B cell (primary cell): ENCODE results near the gene FHDC1.

Experiments used
- EZH2 ChIP-seq: IDR thresholded peaks from 2 replicates; pipeline ENCODE4 v1.6.1; 2012; ENCODE audit warnings: borderline replicate concordance, low read depth, mild to moderate bottlenecking, moderate library complexity, low read length; ENCODE audit not compliant: insufficient read depth, poor library complexity, severe bottlenecking
- TF ChIP-seq, protein P1 (sequence below): fragments of 200-600 bp; IDR thresholded peaks from one replicate; pipeline ENCODE4 v1.8.0; 2022; ENCODE audit warnings: antibody characterized with exemption, mild to moderate bottlenecking

DNA sequence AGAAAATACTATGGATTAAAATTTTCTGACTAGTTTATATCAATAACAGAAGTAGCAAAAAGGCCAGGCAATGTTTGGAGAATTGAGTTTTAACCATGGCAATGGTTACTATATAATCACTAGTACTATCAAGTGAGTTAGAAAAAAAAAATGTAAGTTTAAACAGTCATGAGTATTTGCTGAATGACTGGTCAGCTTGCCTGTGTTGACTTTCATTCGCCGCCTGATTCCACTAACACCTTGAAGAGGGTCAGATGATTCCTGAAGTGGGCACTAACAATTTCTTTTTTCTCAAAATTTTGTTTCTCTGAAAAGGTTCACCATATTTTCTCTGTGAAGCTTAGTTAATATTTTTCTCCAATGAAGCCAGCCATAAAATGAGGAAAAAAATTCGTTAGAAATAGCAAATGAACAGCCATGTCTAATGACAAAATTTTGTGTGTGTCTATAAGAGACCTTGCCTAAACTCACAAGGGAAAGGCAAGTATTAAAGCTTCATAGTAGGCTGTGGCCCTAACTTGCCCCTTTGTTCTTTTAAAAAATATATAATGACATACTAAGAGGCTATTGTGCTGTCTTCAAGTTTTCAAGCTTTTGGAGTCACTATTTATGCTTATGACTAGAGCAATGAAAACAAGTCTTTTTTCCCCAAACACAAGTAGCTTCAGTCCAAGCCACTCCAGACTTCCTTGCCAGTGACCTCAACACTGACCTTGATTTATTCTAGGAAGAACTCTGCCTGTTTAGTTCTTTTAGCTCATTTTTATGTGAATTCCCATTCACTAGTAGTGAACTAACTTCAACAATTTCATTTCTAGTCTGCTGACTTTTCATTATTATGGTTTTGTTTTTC is 18.4 kb upstream of the FHDC1 start:
- TF ChIP-seq, protein P1, sequence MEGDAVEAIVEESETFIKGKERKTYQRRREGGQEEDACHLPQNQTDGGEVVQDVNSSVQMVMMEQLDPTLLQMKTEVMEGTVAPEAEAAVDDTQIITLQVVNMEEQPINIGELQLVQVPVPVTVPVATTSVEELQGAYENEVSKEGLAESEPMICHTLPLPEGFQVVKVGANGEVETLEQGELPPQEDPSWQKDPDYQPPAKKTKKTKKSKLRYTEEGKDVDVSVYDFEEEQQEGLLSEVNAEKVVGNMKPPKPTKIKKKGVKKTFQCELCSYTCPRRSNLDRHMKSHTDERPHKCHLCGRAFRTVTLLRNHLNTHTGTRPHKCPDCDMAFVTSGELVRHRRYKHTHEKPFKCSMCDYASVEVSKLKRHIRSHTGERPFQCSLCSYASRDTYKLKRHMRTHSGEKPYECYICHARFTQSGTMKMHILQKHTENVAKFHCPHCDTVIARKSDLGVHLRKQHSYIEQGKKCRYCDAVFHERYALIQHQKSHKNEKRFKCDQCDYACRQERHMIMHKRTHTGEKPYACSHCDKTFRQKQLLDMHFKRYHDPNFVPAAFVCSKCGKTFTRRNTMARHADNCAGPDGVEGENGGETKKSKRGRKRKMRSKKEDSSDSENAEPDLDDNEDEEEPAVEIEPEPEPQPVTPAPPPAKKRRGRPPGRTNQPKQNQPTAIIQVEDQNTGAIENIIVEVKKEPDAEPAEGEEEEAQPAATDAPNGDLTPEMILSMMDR: no peak
- TF ChIP-seq EZH2: no peak
